Neural cell (in vitro differentiated cells): ENCODE results near the gene FAM240A. TPM values are rescaled to one million over a fixed set of nuclear protein-coding genes. Genes with fewer than 3 reads are reported as not detected.

Source experiments
- H2AFZ ChIP-seq: fragments of 200-600, 300-800 bp; sonication (generic), shearing (Covaris generic); 2 replicates; pipeline ENCODE4 v1.6.0; 2014; ENCODE audit warnings: low read depth, mild to moderate bottlenecking, antibody characterized with exemption, low read length, moderate library complexity
- H3F3A ChIP-seq: fragments of 200-600 bp; shearing (Covaris generic); 2 replicates; pipeline ENCODE4 v1.6.1; 2016; ENCODE audit warnings: mild to moderate bottlenecking, moderate library complexity, mixed read lengths, antibody characterized with exemption, low read length; ENCODE audit not compliant: insufficient read depth, poor library complexity, severe bottlenecking
- H3K27ac ChIP-seq: fragments of 200-600, 300-800 bp; sonication (generic), shearing (Covaris generic); 2 replicates; pipeline ENCODE4 v1.5.1; 2014; ENCODE audit warnings: mild to moderate bottlenecking, low read length, moderate library complexity
- H3K27me3 ChIP-seq: fragments of 300-800, 200-600 bp; sonication (generic), shearing (Covaris generic); 2 replicates; pipeline ENCODE4 v1.6.0; 2014; ENCODE audit warnings: mild to moderate bottlenecking, low read depth, low read length, moderate library complexity; ENCODE audit not compliant: insufficient read depth
- H3K36me3 ChIP-seq: fragments of 300-800, 200-600 bp; sonication (generic), shearing (Covaris generic); 2 replicates; pipeline ENCODE4 v1.5.1; 2014; ENCODE audit warnings: mild to moderate bottlenecking, antibody characterized with exemption, low read length, moderate library complexity; ENCODE audit not compliant: insufficient read depth
- H3K4me2 ChIP-seq: fragments of 300-800, 200-600 bp; sonication (generic), shearing (Covaris generic); 2 replicates; pipeline ENCODE4 v1.6.0; 2014; ENCODE audit warnings: mild to moderate bottlenecking, low read length
- H3K4me3 ChIP-seq: fragments of 300-800, 200-600 bp; sonication (generic), shearing (Covaris generic); 2 replicates; pipeline ENCODE4 v1.5.1; 2014; ENCODE audit warnings: mild to moderate bottlenecking, low read length, moderate library complexity
- H3K79me2 ChIP-seq: fragments of 200-600 bp; shearing (Covaris generic); replicated peaks from 2 replicates; pipeline ENCODE4 v1.6.0; 2014; ENCODE audit warnings: mild to moderate bottlenecking, low read length, moderate library complexity; ENCODE audit not compliant: insufficient read depth
- H3K9ac ChIP-seq: fragments of 300-800, 200-600 bp; sonication (generic), shearing (Covaris generic); 2 replicates; pipeline ENCODE4 v1.6.1; 2016; ENCODE audit warnings: mild to moderate bottlenecking, low read length, mixed read lengths
- H3K9me2 ChIP-seq: fragments of 200-600 bp; shearing (Covaris generic); 2 replicates; pipeline ENCODE4 v1.6.1; 2016; ENCODE audit warnings: mild to moderate bottlenecking, low read length, mixed read lengths; ENCODE audit not compliant: insufficient read depth
- H3K9me3 ChIP-seq: fragments of 200-600, 300-800 bp; sonication (generic), shearing (Covaris generic); 2 replicates; pipeline ENCODE4 v1.6.1; 2016; ENCODE audit warnings: mild to moderate bottlenecking, mixed run types, low read length, moderate library complexity, mixed read lengths
- H4K20me1 ChIP-seq: fragments of 200-600 bp; shearing (Covaris generic); 2 replicates; pipeline ENCODE4 v1.6.1; 2016; ENCODE audit warnings: mild to moderate bottlenecking, mixed run types; ENCODE audit not compliant: insufficient read depth
- EP300 ChIP-seq: fragments of 450-650 bp; conservative IDR thresholded peaks from 2 replicates; pipeline ENCODE4 v1.6.1; 2014; ENCODE audit warnings: antibody characterized with exemption, mild to moderate bottlenecking, moderate library complexity; ENCODE audit not compliant: poor library complexity, severe bottlenecking
- EZH2 ChIP-seq: fragments of 200-600, 300-800 bp; shearing (Covaris generic), sonication (generic); IDR thresholded peaks from 2 replicates; pipeline ENCODE4 v1.6.1; 2014; ENCODE audit warnings: antibody characterized with exemption, low read length, borderline replicate concordance, mild to moderate bottlenecking; ENCODE audit not compliant: insufficient read depth, poor library complexity, severe bottlenecking
- MXI1 ChIP-seq: fragments of 450-650 bp; conservative IDR thresholded peaks from 2 replicates; pipeline ENCODE4 v1.6.1; 2014; ENCODE audit warnings: antibody characterized with exemption, mild to moderate bottlenecking; ENCODE audit not compliant: poor library complexity, severe bottlenecking
- POLR2AphosphoS5 ChIP-seq: IDR thresholded peaks from 2 replicates; pipeline ENCODE4 v1.6.1; 2012
- RAD21 ChIP-seq: fragments of 450-650 bp; conservative IDR thresholded peaks from 2 replicates; pipeline ENCODE4 v1.6.1; 2014; ENCODE audit warnings: antibody characterized with exemption, mild to moderate bottlenecking, moderate library complexity
- SMC3 ChIP-seq: fragments of 450-650 bp; conservative IDR thresholded peaks from 2 replicates; pipeline ENCODE4 v1.6.1; 2014; ENCODE audit warnings: antibody characterized with exemption, mild to moderate bottlenecking, moderate library complexity; ENCODE audit not compliant: poor library complexity
- TAF1 ChIP-seq: IDR thresholded peaks from 2 replicates; pipeline ENCODE4 v1.6.1; 2012; ENCODE audit warnings: low read depth
- polyA plus RNA-seq: library from polyadenylated mRNA; depleted of rRNA; stranded (reverse); fragments of >200 nt; gene quantifications from 2 replicates; pipeline ENCODE4 v1.2.3, GENCODE V29; 2014
- small RNA-seq, 3 experiments: library from RNA; depleted of rRNA; stranded (forward); fragments of <200 nt; gene quantifications; one replicate each; pipeline ENCODE3, GENCODE V24; 2012
- TF ChIP-seq, protein P1 (sequence below): fragments of 450-650 bp; IDR thresholded peaks from 2 replicates; pipeline ENCODE4 v1.5.1; 2014; ENCODE audit warnings: antibody characterized with exemption, mild to moderate bottlenecking, moderate library complexity; ENCODE audit not compliant: poor library complexity, severe bottlenecking
- TF ChIP-seq, protein P2 (sequence below): IDR thresholded peaks from 2 replicates; pipeline ENCODE4 v1.6.1; 2012; ENCODE audit warnings: borderline replicate concordance

The FAM240A gene
- polyA plus RNA-seq, 1 donor from 2014 or later = not detected

GRCh38 chr3:46675426-46675825 is 63.1 kb downstream of the FAM240A start:
- Histone ChIP-seq H3K9me2 (no peaks in the 10 kb centered on the region), H3K9ac (no peak overlapping the region), H4K20me1 (no peaks in the 10 kb centered on the region), H3K27me3 (no peaks in the 10 kb centered on the region), H3K4me2 (no peak overlapping the region), H3K79me2 (no peaks in the 10 kb centered on the region), H3K9me3 (no peaks in the 10 kb centered on the region), H3K4me3 (no peak overlapping the region), H2AFZ (no peak overlapping the region), H3K27ac (no peak overlapping the region), H3K36me3 (no peaks in the 10 kb centered on the region), H3F3A (no peaks in the 10 kb centered on the region)
- TF ChIP-seq EZH2 = no peak
- TF ChIP-seq TAF1 = no peak
- no peak for TF ChIP-seq EP300
- no peak for TF ChIP-seq RAD21
- TF ChIP-seq MXI1 = no peak
- TF ChIP-seq, protein P1, sequence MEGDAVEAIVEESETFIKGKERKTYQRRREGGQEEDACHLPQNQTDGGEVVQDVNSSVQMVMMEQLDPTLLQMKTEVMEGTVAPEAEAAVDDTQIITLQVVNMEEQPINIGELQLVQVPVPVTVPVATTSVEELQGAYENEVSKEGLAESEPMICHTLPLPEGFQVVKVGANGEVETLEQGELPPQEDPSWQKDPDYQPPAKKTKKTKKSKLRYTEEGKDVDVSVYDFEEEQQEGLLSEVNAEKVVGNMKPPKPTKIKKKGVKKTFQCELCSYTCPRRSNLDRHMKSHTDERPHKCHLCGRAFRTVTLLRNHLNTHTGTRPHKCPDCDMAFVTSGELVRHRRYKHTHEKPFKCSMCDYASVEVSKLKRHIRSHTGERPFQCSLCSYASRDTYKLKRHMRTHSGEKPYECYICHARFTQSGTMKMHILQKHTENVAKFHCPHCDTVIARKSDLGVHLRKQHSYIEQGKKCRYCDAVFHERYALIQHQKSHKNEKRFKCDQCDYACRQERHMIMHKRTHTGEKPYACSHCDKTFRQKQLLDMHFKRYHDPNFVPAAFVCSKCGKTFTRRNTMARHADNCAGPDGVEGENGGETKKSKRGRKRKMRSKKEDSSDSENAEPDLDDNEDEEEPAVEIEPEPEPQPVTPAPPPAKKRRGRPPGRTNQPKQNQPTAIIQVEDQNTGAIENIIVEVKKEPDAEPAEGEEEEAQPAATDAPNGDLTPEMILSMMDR = no peak
- TF ChIP-seq SMC3 = no peak
- TF ChIP-seq, protein P2, sequence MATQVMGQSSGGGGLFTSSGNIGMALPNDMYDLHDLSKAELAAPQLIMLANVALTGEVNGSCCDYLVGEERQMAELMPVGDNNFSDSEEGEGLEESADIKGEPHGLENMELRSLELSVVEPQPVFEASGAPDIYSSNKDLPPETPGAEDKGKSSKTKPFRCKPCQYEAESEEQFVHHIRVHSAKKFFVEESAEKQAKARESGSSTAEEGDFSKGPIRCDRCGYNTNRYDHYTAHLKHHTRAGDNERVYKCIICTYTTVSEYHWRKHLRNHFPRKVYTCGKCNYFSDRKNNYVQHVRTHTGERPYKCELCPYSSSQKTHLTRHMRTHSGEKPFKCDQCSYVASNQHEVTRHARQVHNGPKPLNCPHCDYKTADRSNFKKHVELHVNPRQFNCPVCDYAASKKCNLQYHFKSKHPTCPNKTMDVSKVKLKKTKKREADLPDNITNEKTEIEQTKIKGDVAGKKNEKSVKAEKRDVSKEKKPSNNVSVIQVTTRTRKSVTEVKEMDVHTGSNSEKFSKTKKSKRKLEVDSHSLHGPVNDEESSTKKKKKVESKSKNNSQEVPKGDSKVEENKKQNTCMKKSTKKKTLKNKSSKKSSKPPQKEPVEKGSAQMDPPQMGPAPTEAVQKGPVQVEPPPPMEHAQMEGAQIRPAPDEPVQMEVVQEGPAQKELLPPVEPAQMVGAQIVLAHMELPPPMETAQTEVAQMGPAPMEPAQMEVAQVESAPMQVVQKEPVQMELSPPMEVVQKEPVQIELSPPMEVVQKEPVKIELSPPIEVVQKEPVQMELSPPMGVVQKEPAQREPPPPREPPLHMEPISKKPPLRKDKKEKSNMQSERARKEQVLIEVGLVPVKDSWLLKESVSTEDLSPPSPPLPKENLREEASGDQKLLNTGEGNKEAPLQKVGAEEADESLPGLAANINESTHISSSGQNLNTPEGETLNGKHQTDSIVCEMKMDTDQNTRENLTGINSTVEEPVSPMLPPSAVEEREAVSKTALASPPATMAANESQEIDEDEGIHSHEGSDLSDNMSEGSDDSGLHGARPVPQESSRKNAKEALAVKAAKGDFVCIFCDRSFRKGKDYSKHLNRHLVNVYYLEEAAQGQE = no peak
- no peak for TF ChIP-seq POLR2AphosphoS5

Small RNA genes lying within 50 kb of the gene (small RNA-seq; reads per million reads assigned to genes)
- 0 reads per million in 3 experiments for gene RF00591

Other genes with a start within 250 kb of the FAM240A start
- not detected in 2 replicates for gene CCR5, start 241.6 kb upstream of the FAM240A start, polyA plus RNA-seq
- not detected in 2 replicates for gene CCRL2, start 205.3 kb upstream of the FAM240A start, polyA plus RNA-seq
- gene LTF, start 147.6 kb upstream of the FAM240A start, polyA plus RNA-seq = not detected in 2 replicates
- not detected in 2 replicates for gene RTP3, start 114.5 kb upstream of the FAM240A start, polyA plus RNA-seq
- not detected in 2 replicates for gene LRRC2, start 46.2 kb upstream of the FAM240A start, polyA plus RNA-seq
- 0.11 and 0.52 TPM in 2 replicates for gene ALS2CL, start 81.2 kb downstream of the FAM240A start, polyA plus RNA-seq
- not detected in 2 replicates for gene TMIE, start 88.9 kb downstream of the FAM240A start, polyA plus RNA-seq
- not detected in 2 replicates for gene PRSS50, start 105.3 kb downstream of the FAM240A start, polyA plus RNA-seq